Activated CD8-positive, alpha-beta memory T cell treated with anti-CD3 and anti-CD28 coated beads for 1 hour (primary cell): ENCODE results near the gene PLIN3.
"Not testable (repeated sequence)": the region's sequence is repeated elsewhere in the genome, so short reads cannot be mapped to it uniquely, and the experiment has no call there.

ENCODE experiments used
- DNase-seq, 2 donors: peaks; one replicate each; pipeline ENCODE4 v3.0.0-alpha.2; 2020; ENCODE audit warnings: low read depth in 1 of 2; ENCODE audit errors: extremely low read depth in 1 of 2

Gene PLIN3, protein sequence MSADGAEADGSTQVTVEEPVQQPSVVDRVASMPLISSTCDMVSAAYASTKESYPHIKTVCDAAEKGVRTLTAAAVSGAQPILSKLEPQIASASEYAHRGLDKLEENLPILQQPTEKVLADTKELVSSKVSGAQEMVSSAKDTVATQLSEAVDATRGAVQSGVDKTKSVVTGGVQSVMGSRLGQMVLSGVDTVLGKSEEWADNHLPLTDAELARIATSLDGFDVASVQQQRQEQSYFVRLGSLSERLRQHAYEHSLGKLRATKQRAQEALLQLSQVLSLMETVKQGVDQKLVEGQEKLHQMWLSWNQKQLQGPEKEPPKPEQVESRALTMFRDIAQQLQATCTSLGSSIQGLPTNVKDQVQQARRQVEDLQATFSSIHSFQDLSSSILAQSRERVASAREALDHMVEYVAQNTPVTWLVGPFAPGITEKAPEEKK

DNA sequence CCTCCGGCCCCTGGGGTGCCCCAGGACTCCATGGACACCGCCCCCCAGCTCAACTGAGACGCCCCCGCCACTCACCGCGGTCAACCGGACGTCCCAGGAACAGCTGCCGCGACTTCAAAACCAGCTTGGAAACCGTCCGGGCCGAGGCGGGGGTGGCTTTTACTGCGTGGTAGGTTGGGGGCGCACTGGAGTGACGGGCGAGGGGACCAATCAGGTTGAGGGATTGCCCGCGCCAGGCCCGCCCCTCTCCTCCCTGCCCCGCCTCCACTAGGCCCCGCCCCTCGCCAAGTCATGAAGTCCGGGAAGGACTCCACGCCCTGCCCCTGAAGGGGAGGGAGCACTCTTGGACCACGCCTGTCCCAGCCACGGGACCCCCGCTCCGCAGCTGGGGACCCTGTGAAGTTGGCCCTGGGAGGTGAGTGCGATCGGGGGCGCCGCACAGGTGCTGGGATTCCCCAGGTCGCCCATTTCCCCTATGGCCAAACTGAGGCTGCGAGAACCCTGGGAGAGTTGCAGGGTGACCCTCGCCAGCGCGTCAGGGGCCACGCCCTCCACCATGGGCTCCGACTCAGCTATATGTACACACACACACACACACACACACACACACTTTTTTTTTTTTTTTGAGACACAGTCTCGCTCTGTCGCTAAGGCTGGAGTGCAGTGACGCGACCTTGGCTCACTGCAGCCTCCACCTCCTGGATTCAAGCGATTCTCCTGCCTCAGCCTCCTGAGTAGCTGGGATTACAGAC lies at the start of gene PLIN3:
Gene PLIN3, minus strand, starts transcription at position 134 of the 752 bp plus-strand sequence. CDS start 6,273 bp downstream, outside the sequence.
- peak; percentile 69 to 83 for DNase-seq

GRCh38 chr19:4916292-4917082 lies 49.0 kb upstream of the PLIN3 start:
- peak in 1 of 2 donors; percentile 32 for DNase-seq

DNA sequence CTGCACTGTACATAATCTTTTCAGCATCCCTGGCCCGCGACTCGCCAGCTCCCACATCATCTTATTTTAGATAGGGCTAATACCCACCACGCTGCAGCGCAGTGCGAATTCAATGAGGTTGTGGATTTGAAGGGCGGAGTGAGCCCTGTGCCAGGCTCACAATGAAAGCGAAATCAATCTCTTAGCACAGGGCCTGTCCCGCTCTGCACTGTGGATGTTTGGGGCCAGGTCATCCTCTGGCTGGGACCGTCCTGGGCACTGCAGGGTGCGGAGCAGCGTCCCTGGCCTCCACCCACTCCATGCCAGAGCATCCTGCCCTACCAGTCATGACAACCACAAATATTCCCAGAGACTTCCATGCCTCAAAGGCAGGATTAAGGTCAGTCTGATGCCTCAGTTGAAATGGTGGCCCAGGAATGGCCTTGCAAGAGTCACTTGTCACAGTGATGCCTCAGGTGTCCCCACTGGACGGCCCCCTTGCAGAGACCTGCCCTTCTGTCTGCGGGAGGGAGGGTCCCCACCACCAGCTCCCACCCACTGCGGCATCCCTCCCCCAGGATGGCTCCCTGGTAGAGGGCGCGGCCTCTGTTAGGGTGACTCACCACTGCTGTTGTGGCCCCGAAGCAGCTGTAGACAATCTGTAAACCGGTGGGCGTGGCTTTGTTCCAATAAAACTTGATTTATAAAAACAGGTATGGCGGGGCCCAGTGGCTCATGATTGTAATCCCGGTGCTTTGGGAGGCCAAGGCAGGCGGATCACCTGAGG lies 47.5 kb upstream of the PLIN3 start:
- DNase-seq: peak; percentile 61 to 68

- no peak for DNase-seq
Observed at GRCh38 chr19:4913996-4914735, 46.7 kb upstream of the PLIN3 start.

- DNase-seq: peak; percentile 37 to 43
Observed at GRCh38 chr19:4911786-4912672, 44.6 kb upstream of the PLIN3 start.

DNA sequence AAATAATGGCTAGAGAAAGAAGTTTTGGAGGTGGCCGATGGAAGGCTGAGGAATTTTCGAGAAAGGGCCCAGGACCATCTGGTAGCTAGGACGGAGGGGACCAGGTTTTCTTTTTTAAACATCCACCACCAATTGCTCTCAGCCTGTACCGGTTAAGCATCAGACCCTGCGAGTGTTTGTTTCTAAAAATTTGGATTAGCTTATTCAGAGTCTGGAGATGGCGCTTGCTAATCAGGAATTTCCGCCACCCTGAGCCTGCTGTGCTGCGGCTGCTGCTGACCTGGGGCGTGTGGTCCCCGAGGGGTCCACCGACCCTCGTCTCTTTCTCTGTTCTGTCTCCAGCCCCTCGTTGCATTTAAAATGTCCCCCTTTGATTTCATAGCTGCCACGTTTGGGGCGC lies 43.8 kb upstream of the PLIN3 start:
- DNase-seq: no peak

DNA sequence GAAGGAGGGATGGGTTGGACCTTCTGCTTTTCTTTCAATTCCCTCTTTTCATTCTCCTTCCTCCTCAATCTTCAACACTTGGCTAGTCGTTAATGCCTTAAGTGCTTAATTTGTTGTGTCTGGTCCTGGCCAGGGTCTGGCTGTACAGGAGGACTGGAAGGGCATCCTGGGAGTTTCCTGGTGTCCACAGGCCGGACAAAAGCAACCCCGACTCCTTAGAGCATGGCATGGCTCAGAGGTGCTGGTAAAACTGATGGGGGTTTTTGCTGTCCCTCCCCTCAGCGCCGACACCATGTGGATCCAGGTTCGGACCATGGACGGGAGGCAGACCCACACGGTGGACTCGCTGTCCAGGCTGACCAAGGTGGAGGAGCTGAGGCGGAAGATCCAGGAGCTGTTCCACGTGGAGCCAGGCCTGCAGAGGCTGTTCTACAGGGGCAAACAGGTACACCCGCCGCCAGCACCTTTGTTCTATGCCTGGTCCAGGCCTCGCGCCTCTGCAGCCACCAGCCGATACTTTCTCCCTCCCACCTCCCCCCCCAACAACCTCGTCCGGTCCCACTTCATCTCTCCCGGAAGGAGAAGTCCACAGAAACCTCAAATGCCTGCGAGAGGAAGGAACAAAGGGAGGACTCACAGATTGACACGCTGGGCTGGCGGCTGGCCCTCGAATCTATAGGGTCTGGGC lies 43.3 kb upstream of the PLIN3 start:
- DNase-seq: no peak

- DNase-seq: peak; percentile 83 to 90
Observed at GRCh38 chr19:4909897-4910593, 42.6 kb upstream of the PLIN3 start.

DNA sequence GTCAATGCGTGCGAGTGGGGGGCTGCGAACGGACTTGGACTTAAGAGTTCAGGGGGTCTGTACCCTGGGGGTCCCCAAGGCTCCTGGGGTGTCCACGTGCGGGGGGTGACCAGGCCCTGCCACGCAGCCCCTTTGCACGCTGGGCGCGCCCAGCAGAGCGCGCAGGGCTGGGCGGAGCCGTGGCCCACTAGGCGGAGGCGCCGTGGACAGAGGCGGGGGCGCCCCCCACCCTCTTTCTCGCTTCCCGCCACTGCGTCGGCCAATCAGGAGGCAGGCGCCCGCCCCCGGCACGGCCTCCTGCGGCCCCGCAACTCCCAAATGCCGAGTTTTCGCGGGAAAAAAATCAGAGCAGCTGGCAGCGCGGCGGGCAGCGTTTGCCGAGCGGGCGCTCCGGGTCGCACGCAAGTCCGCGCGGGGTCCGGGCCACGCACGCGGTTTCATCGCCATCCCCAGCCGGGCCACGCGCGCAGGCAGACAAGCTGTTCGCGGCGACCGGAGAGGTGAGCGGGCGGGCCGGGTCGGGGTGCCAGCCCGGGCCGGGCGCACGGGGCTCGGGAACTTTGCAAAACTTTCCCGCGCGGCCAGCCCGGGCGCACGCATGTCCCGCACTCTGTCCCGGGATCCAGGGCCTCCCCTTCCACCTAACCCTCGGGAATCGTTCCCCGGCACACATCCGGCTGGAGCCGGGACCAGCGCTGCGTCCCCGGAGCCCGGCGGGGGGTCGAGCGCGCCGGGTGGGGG lies 41.9 kb upstream of the PLIN3 start, which contains the start of gene UHRF1:
Gene UHRF1, plus strand, starts transcription at position 346 of the 741 bp plus-strand sequence. CDS start 1,385 bp downstream, outside the sequence.
- DNase-seq: no peak

DNA sequence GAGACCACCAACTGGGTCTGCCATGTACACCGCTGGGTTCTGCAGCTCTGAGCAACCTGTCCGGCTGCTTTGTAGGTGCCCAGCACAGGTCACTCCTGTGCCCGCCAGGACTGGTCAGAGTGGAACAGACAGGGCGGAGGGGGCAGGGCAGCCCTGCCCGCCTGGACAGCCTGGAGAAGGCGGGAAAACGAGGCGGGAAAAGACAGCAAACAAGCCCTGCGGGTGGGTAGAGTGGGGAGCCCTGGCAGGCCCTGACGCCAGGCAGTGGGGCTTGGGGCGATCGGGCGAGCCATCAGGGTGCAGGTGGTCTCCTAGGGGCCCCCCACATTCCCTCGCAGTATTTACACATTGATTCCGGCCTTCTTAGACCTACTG lies 41.3 kb upstream of the PLIN3 start:
- DNase-seq: no peak

- no peak for DNase-seq
Observed at GRCh38 chr19:4908360-4908759, 40.9 kb upstream of the PLIN3 start.

DNA sequence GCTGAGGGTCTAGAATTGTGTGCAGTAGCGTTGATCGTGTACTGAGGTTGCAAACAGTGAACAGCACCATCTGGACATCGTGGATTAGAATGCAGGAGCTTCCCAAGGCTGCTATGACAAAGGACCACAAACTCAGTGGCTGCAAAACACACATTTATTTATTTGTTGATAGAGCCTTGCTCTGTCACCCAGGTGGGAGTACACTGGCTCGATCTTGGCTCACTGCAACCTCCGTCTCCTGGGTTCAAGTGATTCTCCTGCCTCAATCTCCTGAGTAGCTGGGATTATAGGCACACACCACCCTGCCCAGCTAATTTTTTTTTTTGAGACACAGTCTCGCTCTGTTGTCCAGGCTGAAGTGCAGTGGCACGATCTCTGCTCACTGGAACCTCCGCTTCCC lies 39.5 kb upstream of the PLIN3 start:
- DNase-seq: no peak

DNA sequence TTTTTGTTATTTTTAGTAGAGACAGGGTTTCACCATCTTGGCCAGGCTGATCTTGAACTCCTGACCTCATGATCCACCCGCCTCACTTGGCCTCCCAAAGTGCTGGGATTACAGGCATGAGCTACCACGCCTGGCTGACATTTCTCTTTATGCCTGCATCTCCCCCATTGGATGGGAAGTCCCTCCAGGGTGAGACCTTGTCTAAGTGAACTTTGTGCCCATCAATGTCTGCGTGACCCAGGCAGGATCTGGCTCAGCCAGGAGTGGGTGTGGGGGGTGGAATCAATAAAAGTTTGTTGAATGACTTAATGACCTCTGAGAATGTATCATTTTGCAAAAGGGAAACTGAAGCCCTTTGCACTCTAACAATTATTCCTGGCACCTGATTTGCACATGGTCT lies 37.0 kb upstream of the PLIN3 start:
- DNase-seq: no peak

GRCh38 chr19:4902796-4903195 lies 35.3 kb upstream of the PLIN3 start, which contains the start of gene ARRDC5:
Gene ARRDC5 (minus strand): TSS chr19:4902896. CDS start chr19:4902825, 71 bp downstream.
- DNase-seq: no peak

GRCh38 chr19:4900879-4901278 lies 33.4 kb upstream of the PLIN3 start:
- not testable (repeated sequence) for DNase-seq

GRCh38 chr19:4897146-4897545 lies 29.7 kb upstream of the PLIN3 start:
- no peak for DNase-seq

DNA sequence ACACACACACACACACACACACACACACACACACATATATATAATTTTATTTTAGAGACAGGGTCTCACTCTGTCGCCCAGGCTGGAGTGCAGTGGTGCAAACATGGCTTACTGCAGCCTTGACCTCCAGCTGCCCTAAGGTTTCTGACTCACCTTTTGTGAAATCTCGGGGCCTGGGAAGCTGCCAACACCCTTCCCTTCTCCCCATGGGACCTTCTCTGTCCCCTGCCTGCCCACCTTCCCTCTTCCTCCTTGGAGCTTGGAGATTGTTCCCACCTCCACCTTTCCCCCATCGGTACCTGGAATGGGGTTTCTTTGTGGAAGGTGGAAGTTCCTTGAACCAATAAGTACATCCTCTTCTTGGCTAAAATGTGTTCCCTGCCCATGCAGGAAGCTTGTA lies 28.9 kb upstream of the PLIN3 start:
- no peak for DNase-seq
